NCI-H1930 (cell line): ENCODE results near the gene IGF2BP3.
"Not testable (repeated sequence)": the region's sequence is repeated elsewhere in the genome, so short reads cannot be mapped to it uniquely, and the experiment has no call there.

Source experiments
- DNase-seq, 2 experiments: peaks; one replicate each; lab custom pipeline; 2025; lab: John Stamatoyannopoulos, UW

The IGF2BP3 gene

GRCh38 chr7:23470330-23471105, at the start of gene IGF2BP3:
Gene IGF2BP3 (minus strand): TSS chr7:23470491. CDS start chr7:23470110, 381 bp downstream.
- peak; percentile 75 to 86 for DNase-seq

- DNase-seq = no peak
Observed at GRCh38 chr7:23514755-23515154, 44.5 kb upstream of the IGF2BP3 start.

GRCh38 chr7:23513746-23514145, 43.5 kb upstream of the IGF2BP3 start:
- not testable (repeated sequence) for DNase-seq

- no peak for DNase-seq
Observed at GRCh38 chr7:23494009-23494408, 23.7 kb upstream of the IGF2BP3 start.

- DNase-seq = no peak
Observed at GRCh38 chr7:23491502-23491901, 21.2 kb upstream of the IGF2BP3 start.

GRCh38 chr7:23490357-23491135, 20.3 kb upstream of the IGF2BP3 start:
- peak in 1 of 2 experiments; percentile 21 for DNase-seq

- not testable (repeated sequence) for DNase-seq
Observed at GRCh38 chr7:23488714-23489113, 18.4 kb upstream of the IGF2BP3 start.

GRCh38 chr7:23487670-23488069, 17.4 kb upstream of the IGF2BP3 start:
- DNase-seq = no peak

- DNase-seq = no peak
Observed at GRCh38 chr7:23486002-23486773, 15.9 kb upstream of the IGF2BP3 start.

- DNase-seq = no peak
Observed at GRCh38 chr7:23482686-23483085, 12.4 kb upstream of the IGF2BP3 start.

GRCh38 chr7:23477962-23478866, 7.9 kb upstream of the IGF2BP3 start:
- DNase-seq = no peak

GRCh38 chr7:23477157-23477499, 6.8 kb upstream of the IGF2BP3 start:
- no peak for DNase-seq

- no peak for DNase-seq
Observed at GRCh38 chr7:23476286-23477156, 6.2 kb upstream of the IGF2BP3 start.

GRCh38 chr7:23475576-23475839, 5.2 kb upstream of the IGF2BP3 start:
- DNase-seq = no peak

GRCh38 chr7:23474829-23475575, 4.7 kb upstream of the IGF2BP3 start:
- peak; percentile 27 to 62 for DNase-seq

- peak; percentile 96 for DNase-seq
Observed at GRCh38 chr7:23474094-23474828, 4.0 kb upstream of the IGF2BP3 start.

- peak in 1 of 2 experiments; percentile 45 for DNase-seq
Observed at GRCh38 chr7:23473844-23474093, 3.5 kb upstream of the IGF2BP3 start.

GRCh38 chr7:23472956-23473843, 2.9 kb upstream of the IGF2BP3 start:
- peak; percentile 36 to 45 for DNase-seq

- peak; percentile 18 to 23 for DNase-seq
Observed at GRCh38 chr7:23472556-23472955, 2.3 kb upstream of the IGF2BP3 start.
